NB4 (cell line): ENCODE data around the gene RIOX2.

Experiments used
- DNase-seq: peaks from one replicate; pipeline ENCODE4 v3.0.0; 2010; ENCODE audit warnings: low read depth
- H3K4me3 ChIP-seq: one replicate; pipeline ENCODE4 v1.5.1; 2011; ENCODE audit warnings: mild to moderate bottlenecking, low read depth, low read length, moderate library complexity
- CTCF ChIP-seq: IDR thresholded peaks from one replicate; pipeline ENCODE4 v1.5.1; 2012; ENCODE audit warnings: low read depth, low read length
- MAX ChIP-seq: IDR thresholded peaks from 2 replicates; pipeline ENCODE4 v1.6.1; 2011; ENCODE audit warnings: low read depth, low read length
- MYC ChIP-seq: IDR thresholded peaks from 2 replicates; pipeline ENCODE4 v1.6.1; 2011; ENCODE audit warnings: low read depth, low read length
- POLR2A ChIP-seq: IDR thresholded peaks from 2 replicates; pipeline ENCODE4 v1.6.1; 2011; ENCODE audit warnings: mild to moderate bottlenecking; ENCODE audit not compliant: insufficient read length; ENCODE audit errors: extremely low read depth

The RIOX2 gene

GRCh38 chr3:97983933-97984491 lies 11.8 kb upstream of the RIOX2 start:
- DNase-seq = no peak
- TF ChIP-seq POLR2A = no peak
- H3K4me3 ChIP-seq = no peak overlapping the region

- DNase-seq = no peak
- H3K4me3 ChIP-seq = no peak overlapping the region
- TF ChIP-seq POLR2A (no peak), MAX (no peak), MYC (no peak), CTCF (no peak)
Observed at GRCh38 chr3:97981886-97982285, 9.7 kb upstream of the RIOX2 start.

- no peak for DNase-seq
- TF ChIP-seq MAX (no peak), POLR2A (no peak)
- no peak overlapping the region for H3K4me3 ChIP-seq
Observed at GRCh38 chr3:97979610-97980009, 7.4 kb upstream of the RIOX2 start.

GRCh38 chr3:97975466-97975865 lies 3.2 kb upstream of the RIOX2 start:
- no peak for DNase-seq
- no peak overlapping the region for H3K4me3 ChIP-seq
- TF ChIP-seq MAX (no peak), POLR2A (no peak)

- no peak for DNase-seq
- no peak for TF ChIP-seq CTCF
- no peak for TF ChIP-seq MYC
- no peak for TF ChIP-seq MAX
- no peak for TF ChIP-seq POLR2A
- H3K4me3 ChIP-seq = no peak overlapping the region
Observed at GRCh38 chr3:97974996-97975395, 2.8 kb upstream of the RIOX2 start.

GRCh38 chr3:97972976-97973375 lies 745 bp upstream of the RIOX2 start:
- TF ChIP-seq MYC (no peak), POLR2A (no peak), MAX (no peak), CTCF (no peak)
- peak overlapping the region; percentile 76 for H3K4me3 ChIP-seq
- DNase-seq = no peak

- TF ChIP-seq CTCF (no peak), POLR2A (no peak), MAX (no peak), MYC (no peak)
- peak overlapping the region; percentile 76 for H3K4me3 ChIP-seq
- DNase-seq = peak; percentile 25
Observed at GRCh38 chr3:97970956-97971620, 1.1 kb downstream of the RIOX2 start.
